Loucy (cell line): ENCODE results near the gene GOLGA8T.
"Not testable (repeated sequence)": the region's sequence is repeated elsewhere in the genome, so short reads cannot be mapped to it uniquely, and the experiment has no call there.

Experiments used
- CTCF ChIP-seq: fragments of 200-600 bp; sonication (generic); conservative IDR thresholded peaks from 2 replicates; pipeline ENCODE4 v1.5.1; 2014; ENCODE audit warnings: mild to moderate bottlenecking, antibody characterized with exemption, low read length
- EZH2phosphoT487 ChIP-seq: fragments of 200-600 bp; IDR thresholded peaks from 2 replicates; pipeline ENCODE4 v1.6.1; 2018; ENCODE audit warnings: antibody characterized with exemption, mild to moderate bottlenecking, moderate library complexity, borderline replicate concordance

- 0 out of 2 replicates have a peak, but pooled peaks have one; percentile 9 for TF ChIP-seq CTCF
- TF ChIP-seq EZH2phosphoT487: not testable (repeated sequence)
Measured at GRCh38 chr15:30130066-30130465, 4.8 kb upstream of the GOLGA8T start.
